ENCODE data around the gene PJA1.

PJA1 gene

GRCh38 chrX:69185141-69185540, 19.9 kb upstream of the PJA1 start:
- no peak for DNase-seq (ENCODE audit: low read depth)
- H3K4me3 ChIP-seq (ENCODE audit: low read depth, low read length): no peak overlapping the region
- TF ChIP-seq CTCF (IDR thresholded peaks at IDR 0.05; ENCODE audit: control insufficient read depth, extremely low read depth, insufficient read depth): no peak

- no peak overlapping the region for H3K4me3 ChIP-seq (ENCODE audit: low read depth, low read length)
- DNase-seq (ENCODE audit: low read depth): no peak
- TF ChIP-seq CTCF (IDR thresholded peaks at IDR 0.05; ENCODE audit: control insufficient read depth, extremely low read depth, insufficient read depth): no peak
These were observed 17.6 kb upstream of the PJA1 start for GRCh38 chrX:69182818-69183380.

GRCh38 chrX:69179380-69179911, 14.2 kb upstream of the PJA1 start:
- DNase-seq (ENCODE audit: low read depth): no peak
- no peak for TF ChIP-seq CTCF (IDR thresholded peaks at IDR 0.05; ENCODE audit: control insufficient read depth, extremely low read depth, insufficient read depth)

GRCh38 chrX:69178592-69178991, 13.3 kb upstream of the PJA1 start:
- no peak overlapping the region for H3K4me3 ChIP-seq (ENCODE audit: low read depth, low read length)
- TF ChIP-seq CTCF (IDR thresholded peaks at IDR 0.05; ENCODE audit: control insufficient read depth, extremely low read depth, insufficient read depth): no peak
- no peak for DNase-seq (ENCODE audit: low read depth)

More at GRCh38 chrX:69179380-69179911, 14.2 kb upstream of the PJA1 start:
- H3K4me3 ChIP-seq (ENCODE audit: low read depth, low read length): no peak overlapping the region

GRCh38 chrX:69177511-69178162, 12.4 kb upstream of the PJA1 start:
- H3K4me3 ChIP-seq (ENCODE audit: low read depth, low read length): no peak overlapping the region
- no peak for TF ChIP-seq CTCF (IDR thresholded peaks at IDR 0.05; ENCODE audit: control insufficient read depth, extremely low read depth, insufficient read depth)
- DNase-seq (ENCODE audit: low read depth): no peak

- H3K4me3 ChIP-seq (ENCODE audit: low read depth, low read length): no peak overlapping the region
- no peak for TF ChIP-seq CTCF (IDR thresholded peaks at IDR 0.05; ENCODE audit: control insufficient read depth, extremely low read depth, insufficient read depth)
- DNase-seq (ENCODE audit: low read depth): no peak
These were observed 10.8 kb upstream of the PJA1 start for GRCh38 chrX:69176053-69176452.

Measured in LNCaP clone FGC (cell line).